KOPT-K1 (cell line): Measurements from ENCODE around the gene PRG3.
"Not testable (repeated sequence)": the region's sequence is repeated elsewhere in the genome, so short reads cannot be mapped to it uniquely, and the experiment has no call there.

Experiments
- H3K27ac ChIP-seq: fragments of 200-600 bp; sonication (generic); 2 replicates; pipeline ENCODE4 v1.5.1; 2016; ENCODE audit warnings: antibody characterized with exemption, mild to moderate bottlenecking, low read depth, low read length; ENCODE audit not compliant: poor library complexity, severe bottlenecking
- H3K36me3 ChIP-seq: fragments of 200-600 bp; sonication (generic); 2 replicates; pipeline ENCODE4 v1.5.1; 2017; ENCODE audit warnings: antibody characterized with exemption, mild to moderate bottlenecking, low read length, moderate library complexity; ENCODE audit not compliant: insufficient read depth
- H3K9me3 ChIP-seq: fragments of 200-600 bp; sonication (generic); 2 replicates; pipeline ENCODE4 v1.5.1; 2017; ENCODE audit warnings: antibody characterized with exemption, low read length, mild to moderate bottlenecking; ENCODE audit not compliant: insufficient read depth, poor library complexity, severe bottlenecking

PRG3 gene

GRCh38 chr11:57417056-57417455 is 36.1 kb upstream of the PRG3 start:
- Histone ChIP-seq H3K27ac (no peak overlapping the region), H3K36me3 (peaks cover 100% of the 10 kb centered on the region), H3K9me3 (no peaks in the 10 kb centered on the region)

- Histone ChIP-seq H3K27ac (no peak overlapping the region), H3K36me3 (peaks cover 100% of the 10 kb centered on the region), H3K9me3 (no peaks in the 10 kb centered on the region)
Measured at GRCh38 chr11:57416436-57416835, 35.5 kb upstream of the PRG3 start.

- Histone ChIP-seq H3K9me3 (no peaks in the 10 kb centered on the region), H3K36me3 (peaks cover 100% of the 10 kb centered on the region), H3K27ac (no peak overlapping the region)
Measured at GRCh38 chr11:57414612-57415212, 33.8 kb upstream of the PRG3 start.

- Histone ChIP-seq H3K27ac (no peak overlapping the region), H3K36me3 (peaks cover 100% of the 10 kb centered on the region)
Measured at GRCh38 chr11:57413681-57414080, 32.7 kb upstream of the PRG3 start.

GRCh38 chr11:57410287-57410686 is 29.3 kb upstream of the PRG3 start:
- peaks cover 100% of the 10 kb centered on the region for H3K36me3 ChIP-seq
- no peaks in the 10 kb centered on the region for H3K9me3 ChIP-seq
- no peak overlapping the region for H3K27ac ChIP-seq

More at GRCh38 chr11:57413681-57414080, 32.7 kb upstream of the PRG3 start:
- no peaks in the 10 kb centered on the region for H3K9me3 ChIP-seq

GRCh38 chr11:57409321-57410100 is 28.6 kb upstream of the PRG3 start:
- H3K36me3 ChIP-seq: peaks cover 99% of the 10 kb centered on the region
- no peak overlapping the region for H3K27ac ChIP-seq
- H3K9me3 ChIP-seq: no peaks in the 10 kb centered on the region

GRCh38 chr11:57408771-57409170 is 27.8 kb upstream of the PRG3 start:
- Histone ChIP-seq H3K36me3 (peaks cover 91% of the 10 kb centered on the region), H3K27ac (no peak overlapping the region), H3K9me3 (no peaks in the 10 kb centered on the region)

GRCh38 chr11:57407941-57408475 is 27.1 kb upstream of the PRG3 start:
- H3K9me3 ChIP-seq: no peaks in the 10 kb centered on the region
- no peak overlapping the region for H3K27ac ChIP-seq
- H3K36me3 ChIP-seq: peaks cover 84% of the 10 kb centered on the region

- Histone ChIP-seq H3K36me3 (peaks cover 76% of the 10 kb centered on the region), H3K9me3 (no peaks in the 10 kb centered on the region), H3K27ac (no peak overlapping the region)
Measured at GRCh38 chr11:57407010-57407920, 26.3 kb upstream of the PRG3 start.

GRCh38 chr11:57406337-57406904 is 25.5 kb upstream of the PRG3 start:
- H3K36me3 ChIP-seq: peaks cover 68% of the 10 kb centered on the region
- no peak overlapping the region for H3K27ac ChIP-seq
- no peaks in the 10 kb centered on the region for H3K9me3 ChIP-seq

GRCh38 chr11:57405271-57405860 is 24.4 kb upstream of the PRG3 start:
- peaks cover 57% of the 10 kb centered on the region for H3K36me3 ChIP-seq
- no peaks in the 10 kb centered on the region for H3K9me3 ChIP-seq
- H3K27ac ChIP-seq: no peak overlapping the region

GRCh38 chr11:57403802-57404147 is 22.8 kb upstream of the PRG3 start:
- no peak overlapping the region for H3K27ac ChIP-seq
- no peaks in the 10 kb centered on the region for H3K9me3 ChIP-seq
- peaks cover 41% of the 10 kb centered on the region for H3K36me3 ChIP-seq

- peaks cover 36% of the 10 kb centered on the region for H3K36me3 ChIP-seq
- not testable (repeated sequence) for H3K27ac ChIP-seq
Measured at GRCh38 chr11:57403003-57403801, 22.3 kb upstream of the PRG3 start.

More at GRCh38 chr11:57403003-57403801, 22.3 kb upstream of the PRG3 start:
- H3K9me3 ChIP-seq: not testable (repeated sequence)
